GM23338 (cell line): ENCODE results near the gene PRKAA1.

ENCODE experiments used
- CREB1 ChIP-seq: fragments of 250-450 bp; sonication (Bioruptor Pico); IDR thresholded peaks from 2 replicates; pipeline ENCODE4 v1.5.0; 2020; ENCODE audit warnings: low read depth, mild to moderate bottlenecking, moderate library complexity
- EZH2 ChIP-seq: fragments of 200-600 bp; sonication (generic); IDR thresholded peaks from one replicate; pipeline ENCODE4 v1.8.0; 2017; ENCODE audit warnings: antibody characterized with exemption, mild to moderate bottlenecking, low read depth; ENCODE audit not compliant: unreplicated experiment
- EZH2phosphoT487 ChIP-seq: fragments of 200-600 bp; sonication (generic); IDR thresholded peaks from one replicate; pipeline ENCODE4 v1.8.1; 2018; ENCODE audit warnings: antibody characterized with exemption; ENCODE audit not compliant: unreplicated experiment
- JUNB ChIP-seq: IDR thresholded peaks from one replicate; pipeline ENCODE4 v1.6.1; 2016; ENCODE audit warnings: antibody characterized with exemption; ENCODE audit not compliant: unreplicated experiment
- NANOG ChIP-seq: IDR thresholded peaks from 2 replicates; pipeline ENCODE4 v1.6.1; 2016; ENCODE audit warnings: antibody characterized with exemption, borderline replicate concordance
- POLR2AphosphoS5 ChIP-seq: IDR thresholded peaks from 2 replicates; pipeline ENCODE4 v1.6.1; 2016; ENCODE audit warnings: antibody characterized with exemption, low read depth
- STAT1 ChIP-seq: IDR thresholded peaks from one replicate; pipeline ENCODE4 v1.6.1; 2016; ENCODE audit warnings: antibody characterized with exemption; ENCODE audit not compliant: unreplicated experiment
- ZNF114 ChIP-seq: fragments of 250-450 bp; sonication (Bioruptor Pico); IDR thresholded peaks from 2 replicates; pipeline ENCODE4 v1.5.0; 2020; ENCODE audit warnings: mild to moderate bottlenecking, moderate library complexity
- ZNF331 ChIP-seq: fragments of 250-450 bp; sonication (Bioruptor Pico); IDR thresholded peaks from 2 replicates; pipeline ENCODE4 v1.5.0; 2020; ENCODE audit warnings: low read depth, mild to moderate bottlenecking, moderate library complexity
- TF ChIP-seq, protein P1 (sequence below), 2 experiments: fragments of 200-600 bp in 1 of 2; sonication (generic) in 1 of 2; conservative IDR thresholded peaks; 2 replicates each; pipeline versions ENCODE4 v1.5.1 to v1.6.1; 2016 to 2017; ENCODE audit warnings: antibody characterized with exemption in 2 of 2, low read depth in 2 of 2, mild to moderate bottlenecking in 2 of 2, moderate library complexity in 1 of 2
- TF ChIP-seq, protein P2 (sequence below): IDR thresholded peaks from one replicate; pipeline ENCODE4 v1.6.1; 2018; ENCODE audit warnings: antibody characterized with exemption; ENCODE audit not compliant: unreplicated experiment
- TF ChIP-seq, protein P3 (sequence below): IDR thresholded peaks from 2 replicates; pipeline ENCODE4 v1.6.1; 2016; ENCODE audit warnings: antibody characterized with exemption
- TF ChIP-seq, protein P4 (sequence below): fragments of 250-450 bp; sonication (Bioruptor Pico); IDR thresholded peaks from 2 replicates; pipeline ENCODE4 v1.5.0; 2020; ENCODE audit warnings: mild to moderate bottlenecking, moderate library complexity

DNA sequence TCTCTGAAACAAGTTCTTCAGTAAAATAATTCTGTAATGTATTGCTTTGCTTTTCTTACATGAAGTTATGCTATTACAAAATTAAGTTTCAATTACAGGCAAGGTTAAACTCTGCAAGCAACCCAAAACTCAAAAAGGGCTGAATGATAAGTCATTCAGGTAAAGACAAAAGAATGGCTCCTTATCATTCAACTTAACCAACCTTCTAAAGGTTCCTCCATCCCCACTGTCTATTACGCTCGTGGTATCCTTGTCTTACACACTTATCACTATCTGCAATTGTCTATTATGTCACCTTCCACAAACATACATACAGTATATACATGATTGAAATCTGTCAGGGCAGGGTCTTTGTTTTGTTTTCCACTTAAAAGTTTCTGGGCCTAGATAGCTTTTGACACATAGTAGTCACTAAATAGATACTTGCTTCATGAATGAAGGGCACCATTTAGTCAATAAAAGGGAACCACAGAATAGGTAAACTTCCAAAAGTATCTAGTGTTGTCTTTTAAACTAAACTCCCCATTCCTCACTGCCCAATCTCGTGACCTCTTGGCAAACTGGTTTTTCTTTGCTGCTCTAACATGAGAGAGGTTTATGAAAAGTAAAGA, 30.0 kb upstream of the PRKAA1 start:
- TF ChIP-seq, protein P1, sequence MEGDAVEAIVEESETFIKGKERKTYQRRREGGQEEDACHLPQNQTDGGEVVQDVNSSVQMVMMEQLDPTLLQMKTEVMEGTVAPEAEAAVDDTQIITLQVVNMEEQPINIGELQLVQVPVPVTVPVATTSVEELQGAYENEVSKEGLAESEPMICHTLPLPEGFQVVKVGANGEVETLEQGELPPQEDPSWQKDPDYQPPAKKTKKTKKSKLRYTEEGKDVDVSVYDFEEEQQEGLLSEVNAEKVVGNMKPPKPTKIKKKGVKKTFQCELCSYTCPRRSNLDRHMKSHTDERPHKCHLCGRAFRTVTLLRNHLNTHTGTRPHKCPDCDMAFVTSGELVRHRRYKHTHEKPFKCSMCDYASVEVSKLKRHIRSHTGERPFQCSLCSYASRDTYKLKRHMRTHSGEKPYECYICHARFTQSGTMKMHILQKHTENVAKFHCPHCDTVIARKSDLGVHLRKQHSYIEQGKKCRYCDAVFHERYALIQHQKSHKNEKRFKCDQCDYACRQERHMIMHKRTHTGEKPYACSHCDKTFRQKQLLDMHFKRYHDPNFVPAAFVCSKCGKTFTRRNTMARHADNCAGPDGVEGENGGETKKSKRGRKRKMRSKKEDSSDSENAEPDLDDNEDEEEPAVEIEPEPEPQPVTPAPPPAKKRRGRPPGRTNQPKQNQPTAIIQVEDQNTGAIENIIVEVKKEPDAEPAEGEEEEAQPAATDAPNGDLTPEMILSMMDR (conservative IDR thresholded peaks at IDR 0.05; ENCODE audit: low read depth in 2 of 2) = no peak
- TF ChIP-seq, protein P2, sequence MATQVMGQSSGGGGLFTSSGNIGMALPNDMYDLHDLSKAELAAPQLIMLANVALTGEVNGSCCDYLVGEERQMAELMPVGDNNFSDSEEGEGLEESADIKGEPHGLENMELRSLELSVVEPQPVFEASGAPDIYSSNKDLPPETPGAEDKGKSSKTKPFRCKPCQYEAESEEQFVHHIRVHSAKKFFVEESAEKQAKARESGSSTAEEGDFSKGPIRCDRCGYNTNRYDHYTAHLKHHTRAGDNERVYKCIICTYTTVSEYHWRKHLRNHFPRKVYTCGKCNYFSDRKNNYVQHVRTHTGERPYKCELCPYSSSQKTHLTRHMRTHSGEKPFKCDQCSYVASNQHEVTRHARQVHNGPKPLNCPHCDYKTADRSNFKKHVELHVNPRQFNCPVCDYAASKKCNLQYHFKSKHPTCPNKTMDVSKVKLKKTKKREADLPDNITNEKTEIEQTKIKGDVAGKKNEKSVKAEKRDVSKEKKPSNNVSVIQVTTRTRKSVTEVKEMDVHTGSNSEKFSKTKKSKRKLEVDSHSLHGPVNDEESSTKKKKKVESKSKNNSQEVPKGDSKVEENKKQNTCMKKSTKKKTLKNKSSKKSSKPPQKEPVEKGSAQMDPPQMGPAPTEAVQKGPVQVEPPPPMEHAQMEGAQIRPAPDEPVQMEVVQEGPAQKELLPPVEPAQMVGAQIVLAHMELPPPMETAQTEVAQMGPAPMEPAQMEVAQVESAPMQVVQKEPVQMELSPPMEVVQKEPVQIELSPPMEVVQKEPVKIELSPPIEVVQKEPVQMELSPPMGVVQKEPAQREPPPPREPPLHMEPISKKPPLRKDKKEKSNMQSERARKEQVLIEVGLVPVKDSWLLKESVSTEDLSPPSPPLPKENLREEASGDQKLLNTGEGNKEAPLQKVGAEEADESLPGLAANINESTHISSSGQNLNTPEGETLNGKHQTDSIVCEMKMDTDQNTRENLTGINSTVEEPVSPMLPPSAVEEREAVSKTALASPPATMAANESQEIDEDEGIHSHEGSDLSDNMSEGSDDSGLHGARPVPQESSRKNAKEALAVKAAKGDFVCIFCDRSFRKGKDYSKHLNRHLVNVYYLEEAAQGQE = no peak
- TF ChIP-seq EZH2phosphoT487 = no peak
- TF ChIP-seq STAT1 = no peak
- no peak for TF ChIP-seq EZH2
- TF ChIP-seq POLR2AphosphoS5 = no peak
- no peak for TF ChIP-seq CREB1 (CRISPR knock-in tag)
- TF ChIP-seq, protein P3, sequence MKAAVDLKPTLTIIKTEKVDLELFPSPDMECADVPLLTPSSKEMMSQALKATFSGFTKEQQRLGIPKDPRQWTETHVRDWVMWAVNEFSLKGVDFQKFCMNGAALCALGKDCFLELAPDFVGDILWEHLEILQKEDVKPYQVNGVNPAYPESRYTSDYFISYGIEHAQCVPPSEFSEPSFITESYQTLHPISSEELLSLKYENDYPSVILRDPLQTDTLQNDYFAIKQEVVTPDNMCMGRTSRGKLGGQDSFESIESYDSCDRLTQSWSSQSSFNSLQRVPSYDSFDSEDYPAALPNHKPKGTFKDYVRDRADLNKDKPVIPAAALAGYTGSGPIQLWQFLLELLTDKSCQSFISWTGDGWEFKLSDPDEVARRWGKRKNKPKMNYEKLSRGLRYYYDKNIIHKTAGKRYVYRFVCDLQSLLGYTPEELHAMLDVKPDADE = no peak
- no peak for TF ChIP-seq JUNB
- TF ChIP-seq NANOG = no peak
- TF ChIP-seq ZNF331 (CRISPR knock-in tag) = no peak
- no peak for TF ChIP-seq ZNF114 (CRISPR knock-in tag)
- TF ChIP-seq, protein P4, sequence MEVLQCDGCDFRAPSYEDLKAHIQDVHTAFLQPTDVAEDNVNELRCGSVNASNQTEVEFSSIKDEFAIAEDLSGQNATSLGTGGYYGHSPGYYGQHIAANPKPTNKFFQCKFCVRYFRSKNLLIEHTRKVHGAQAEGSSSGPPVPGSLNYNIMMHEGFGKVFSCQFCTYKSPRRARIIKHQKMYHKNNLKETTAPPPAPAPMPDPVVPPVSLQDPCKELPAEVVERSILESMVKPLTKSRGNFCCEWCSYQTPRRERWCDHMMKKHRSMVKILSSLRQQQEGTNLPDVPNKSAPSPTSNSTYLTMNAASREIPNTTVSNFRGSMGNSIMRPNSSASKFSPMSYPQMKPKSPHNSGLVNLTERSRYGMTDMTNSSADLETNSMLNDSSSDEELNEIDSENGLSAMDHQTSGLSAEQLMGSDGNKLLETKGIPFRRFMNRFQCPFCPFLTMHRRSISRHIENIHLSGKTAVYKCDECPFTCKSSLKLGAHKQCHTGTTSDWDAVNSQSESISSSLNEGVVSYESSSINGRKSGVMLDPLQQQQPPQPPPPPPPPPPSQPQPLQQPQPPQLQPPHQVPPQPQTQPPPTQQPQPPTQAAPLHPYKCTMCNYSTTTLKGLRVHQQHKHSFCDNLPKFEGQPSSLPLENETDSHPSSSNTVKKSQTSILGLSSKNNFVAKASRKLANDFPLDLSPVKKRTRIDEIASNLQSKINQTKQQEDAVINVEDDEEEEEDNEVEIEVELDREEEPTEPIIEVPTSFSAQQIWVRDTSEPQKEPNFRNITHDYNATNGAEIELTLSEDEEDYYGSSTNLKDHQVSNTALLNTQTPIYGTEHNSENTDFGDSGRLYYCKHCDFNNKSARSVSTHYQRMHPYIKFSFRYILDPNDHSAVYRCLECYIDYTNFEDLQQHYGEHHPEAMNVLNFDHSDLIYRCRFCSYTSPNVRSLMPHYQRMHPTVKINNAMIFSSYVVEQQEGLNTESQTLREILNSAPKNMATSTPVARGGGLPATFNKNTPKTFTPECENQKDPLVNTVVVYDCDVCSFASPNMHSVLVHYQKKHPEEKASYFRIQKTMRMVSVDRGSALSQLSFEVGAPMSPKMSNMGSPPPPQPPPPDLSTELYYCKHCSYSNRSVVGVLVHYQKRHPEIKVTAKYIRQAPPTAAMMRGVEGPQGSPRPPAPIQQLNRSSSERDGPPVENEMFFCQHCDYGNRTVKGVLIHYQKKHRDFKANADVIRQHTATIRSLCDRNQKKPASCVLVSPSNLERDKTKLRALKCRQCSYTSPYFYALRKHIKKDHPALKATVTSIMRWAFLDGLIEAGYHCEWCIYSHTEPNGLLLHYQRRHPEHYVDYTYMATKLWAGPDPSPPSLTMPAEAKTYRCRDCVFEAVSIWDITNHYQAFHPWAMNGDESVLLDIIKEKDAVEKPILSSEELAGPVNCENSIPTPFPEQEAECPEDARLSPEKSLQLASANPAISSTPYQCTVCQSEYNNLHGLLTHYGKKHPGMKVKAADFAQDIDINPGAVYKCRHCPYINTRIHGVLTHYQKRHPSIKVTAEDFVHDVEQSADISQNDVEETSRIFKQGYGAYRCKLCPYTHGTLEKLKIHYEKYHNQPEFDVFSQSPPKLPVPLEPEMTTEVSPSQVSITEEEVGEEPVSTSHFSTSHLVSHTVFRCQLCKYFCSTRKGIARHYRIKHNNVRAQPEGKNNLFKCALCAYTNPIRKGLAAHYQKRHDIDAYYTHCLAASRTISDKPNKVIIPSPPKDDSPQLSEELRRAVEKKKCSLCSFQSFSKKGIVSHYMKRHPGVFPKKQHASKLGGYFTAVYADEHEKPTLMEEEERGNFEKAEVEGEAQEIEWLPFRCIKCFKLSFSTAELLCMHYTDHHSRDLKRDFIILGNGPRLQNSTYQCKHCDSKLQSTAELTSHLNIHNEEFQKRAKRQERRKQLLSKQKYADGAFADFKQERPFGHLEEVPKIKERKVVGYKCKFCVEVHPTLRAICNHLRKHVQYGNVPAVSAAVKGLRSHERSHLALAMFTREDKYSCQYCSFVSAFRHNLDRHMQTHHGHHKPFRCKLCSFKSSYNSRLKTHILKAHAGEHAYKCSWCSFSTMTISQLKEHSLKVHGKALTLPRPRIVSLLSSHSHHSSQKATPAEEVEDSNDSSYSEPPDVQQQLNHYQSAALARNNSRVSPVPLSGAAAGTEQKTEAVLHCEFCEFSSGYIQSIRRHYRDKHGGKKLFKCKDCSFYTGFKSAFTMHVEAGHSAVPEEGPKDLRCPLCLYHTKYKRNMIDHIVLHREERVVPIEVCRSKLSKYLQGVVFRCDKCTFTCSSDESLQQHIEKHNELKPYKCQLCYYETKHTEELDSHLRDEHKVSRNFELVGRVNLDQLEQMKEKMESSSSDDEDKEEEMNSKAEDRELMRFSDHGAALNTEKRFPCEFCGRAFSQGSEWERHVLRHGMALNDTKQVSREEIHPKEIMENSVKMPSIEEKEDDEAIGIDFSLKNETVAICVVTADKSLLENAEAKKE (CRISPR knock-in tag) = no peak
